Measurements from ENCODE around the gene C1QTNF4.
"Not testable (repeated sequence)": the region's sequence is repeated elsewhere in the genome, so short reads cannot be mapped to it uniquely, and the experiment has no call there.

Gene C1QTNF4

DNA sequence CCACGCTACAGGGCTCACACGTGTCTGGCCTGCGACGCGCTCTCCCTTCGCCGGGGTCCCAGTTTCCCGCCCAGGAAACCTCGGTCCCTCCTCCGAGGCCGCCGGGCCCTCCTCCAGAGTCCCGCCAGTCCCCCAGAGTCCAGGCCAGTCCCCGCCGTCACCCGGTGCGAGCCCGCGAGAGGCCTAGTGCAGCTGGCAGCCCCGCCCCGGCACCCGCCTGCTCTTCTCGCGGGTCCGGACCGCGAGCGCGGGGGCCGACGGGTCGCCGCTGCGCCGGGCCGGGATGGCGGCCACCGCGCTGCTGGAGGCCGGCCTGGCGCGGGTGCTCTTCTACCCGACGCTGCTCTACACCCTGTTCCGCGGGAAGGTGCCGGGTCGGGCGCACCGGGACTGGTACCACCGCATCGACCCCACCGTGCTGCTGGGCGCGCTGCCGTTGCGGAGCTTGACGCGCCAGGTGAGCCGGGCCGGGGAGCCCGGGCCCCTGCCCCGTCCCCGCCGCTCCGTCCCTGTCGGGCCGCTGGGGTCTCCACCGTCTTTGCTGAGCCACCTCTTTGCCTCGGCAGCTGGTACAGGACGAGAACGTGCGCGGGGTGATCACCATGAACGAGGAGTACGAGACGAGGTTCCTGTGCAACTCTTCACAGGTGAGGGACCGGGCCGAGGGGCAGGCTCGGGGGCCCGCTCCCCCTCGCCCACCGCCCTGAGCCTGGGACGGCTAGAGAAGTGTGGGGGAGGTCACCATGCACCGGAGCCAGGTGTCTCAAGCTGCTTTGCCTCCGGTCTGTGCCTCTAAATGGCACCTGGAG, 28.7 kb downstream of the C1QTNF4 start, which contains the start of gene PTPMT1:
Gene PTPMT1, plus strand, starts transcription at position 260 of the 809 bp plus-strand sequence. Its CDS starts 24 bp downstream, at position 284.
- no peak for DNase-seq (ENCODE audit: low spot score)

DNA sequence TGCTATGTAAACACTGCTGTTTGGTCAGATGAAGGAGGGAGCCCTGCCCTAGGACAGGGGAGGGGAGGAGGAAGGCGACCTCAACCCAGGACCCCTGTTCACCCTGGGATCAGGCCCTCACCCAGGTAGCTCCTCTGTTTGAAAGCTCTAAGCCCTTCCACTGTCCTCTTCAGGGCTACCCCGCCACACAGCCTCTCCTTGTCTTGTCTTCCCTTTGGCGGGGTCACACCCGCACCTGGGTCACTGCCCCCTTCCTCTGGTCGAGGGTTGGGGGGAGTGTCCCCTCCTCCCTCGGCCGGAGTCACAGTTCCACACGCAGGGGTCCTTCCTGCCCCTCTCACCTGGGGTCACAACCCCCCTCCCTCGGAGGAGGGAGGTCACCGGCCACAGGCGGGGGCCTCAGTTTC, 29.3 kb downstream of the C1QTNF4 start:
- no peak for DNase-seq (ENCODE audit: low spot score)

DNA sequence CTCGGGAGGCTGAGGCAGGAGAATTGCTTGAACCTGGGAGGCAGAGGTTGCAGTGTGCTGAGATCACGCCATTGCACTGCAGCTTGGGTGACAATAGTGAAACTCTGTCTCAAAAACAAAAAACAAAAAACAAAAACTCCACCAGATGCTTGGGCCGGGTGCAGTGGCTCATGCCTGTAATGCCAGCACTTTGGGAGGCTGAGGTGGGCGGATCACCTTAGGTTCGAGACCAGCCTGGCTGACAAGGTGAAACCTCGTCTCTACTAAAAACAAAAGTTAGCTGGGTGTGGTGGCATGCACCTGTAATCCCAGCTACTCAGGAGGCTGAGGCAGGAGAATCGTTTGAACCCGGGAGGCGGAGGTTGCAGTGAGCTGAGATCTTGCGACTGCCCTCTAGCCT, 29.8 kb downstream of the C1QTNF4 start:
- not testable (repeated sequence) for DNase-seq (ENCODE audit: low spot score)

DNA sequence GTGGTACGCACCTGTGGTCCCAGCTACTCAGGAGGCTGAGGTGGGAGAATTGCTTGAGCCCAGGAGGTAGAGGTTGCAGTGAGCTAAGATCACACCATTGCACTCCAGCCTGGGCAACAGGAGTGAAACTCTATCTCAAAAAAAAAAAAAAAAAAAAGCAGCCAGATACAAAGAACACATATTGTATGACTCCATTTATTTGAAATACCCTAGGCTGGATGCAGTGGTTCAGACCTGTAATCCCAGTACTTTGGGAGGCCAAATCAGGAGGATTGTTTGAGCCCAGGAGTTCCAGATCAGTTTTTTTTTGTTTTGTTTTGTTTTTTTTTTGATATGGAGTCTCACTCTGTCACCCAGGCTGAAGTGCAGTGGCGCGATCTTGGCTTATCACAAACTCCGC, 31.8 kb downstream of the C1QTNF4 start:
- not testable (repeated sequence) for DNase-seq (ENCODE audit: low spot score)

DNA sequence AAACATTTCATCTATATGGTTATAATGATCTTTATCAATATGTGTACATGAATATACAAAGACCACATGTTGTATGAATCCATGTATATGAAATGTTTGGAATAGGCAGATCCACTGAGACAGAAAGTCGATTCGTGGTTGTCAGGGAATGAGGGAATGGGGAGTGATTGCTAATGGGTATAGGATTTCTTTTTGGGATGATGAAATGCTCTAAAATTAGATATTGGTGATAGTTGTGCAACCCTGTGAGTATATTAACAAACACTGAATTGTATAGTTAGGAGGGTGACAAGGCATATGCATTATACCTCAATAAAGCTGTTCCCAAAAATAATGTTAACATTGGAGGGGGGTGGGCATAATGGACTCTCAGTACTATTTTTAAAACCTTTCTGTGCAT, 33.8 kb downstream of the C1QTNF4 start:
- no peak for DNase-seq (ENCODE audit: low spot score)

DNA sequence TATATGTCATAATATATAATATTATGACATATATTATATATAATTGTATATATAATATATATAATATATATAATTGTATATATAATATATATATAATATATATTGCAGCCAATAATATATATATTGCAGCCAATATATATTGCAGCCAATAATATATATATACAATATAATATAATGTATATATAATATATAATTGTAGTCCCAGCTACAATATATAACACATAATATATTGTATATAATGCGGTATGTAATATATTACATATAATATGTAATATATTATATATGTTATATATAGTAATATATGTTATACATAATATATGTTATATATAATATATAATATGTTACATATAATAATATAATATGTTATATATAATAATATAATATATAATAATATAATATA, 35.5 kb downstream of the C1QTNF4 start:
- no peak for DNase-seq (ENCODE audit: low spot score)

DNA sequence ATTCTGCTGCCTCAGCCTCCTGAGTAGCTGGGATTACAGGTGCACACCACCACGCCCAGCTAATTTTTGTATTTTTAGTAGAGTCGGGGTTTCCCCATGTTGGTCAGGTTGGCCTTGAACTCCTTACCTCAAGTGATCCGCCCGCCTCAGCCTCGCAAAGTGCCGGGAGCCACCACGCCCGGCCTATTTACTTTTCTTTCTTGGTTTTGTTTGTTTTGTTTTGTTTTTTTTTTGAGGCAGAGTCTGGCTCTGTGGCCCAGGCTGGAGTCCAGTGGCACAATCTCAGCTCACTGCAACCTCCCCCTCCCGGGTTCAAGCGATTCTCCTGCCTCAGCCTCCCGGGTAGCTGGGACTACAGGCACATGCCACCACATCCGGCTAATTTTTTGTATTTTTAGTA, 37.2 kb downstream of the C1QTNF4 start:
- DNase-seq (ENCODE audit: low spot score): not testable (repeated sequence)

DNA sequence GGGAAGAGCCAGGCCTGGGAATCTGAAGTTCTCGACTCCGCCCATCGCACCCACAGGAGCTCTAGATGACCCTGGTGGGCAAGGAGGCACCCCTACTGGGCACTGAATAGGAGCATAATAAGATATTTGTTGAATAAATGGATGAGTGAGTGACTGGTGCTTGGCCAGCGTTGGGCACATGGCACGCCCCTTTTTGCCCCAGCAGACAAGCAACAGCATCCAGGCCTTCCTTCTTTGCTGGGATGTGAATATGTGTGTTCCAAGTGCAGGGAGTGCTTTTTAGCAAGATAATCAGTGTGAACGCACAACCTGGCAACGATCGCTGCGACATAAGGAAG, 40.8 kb downstream of the C1QTNF4 start:
- DNase-seq (ENCODE audit: low spot score): no peak

DNA sequence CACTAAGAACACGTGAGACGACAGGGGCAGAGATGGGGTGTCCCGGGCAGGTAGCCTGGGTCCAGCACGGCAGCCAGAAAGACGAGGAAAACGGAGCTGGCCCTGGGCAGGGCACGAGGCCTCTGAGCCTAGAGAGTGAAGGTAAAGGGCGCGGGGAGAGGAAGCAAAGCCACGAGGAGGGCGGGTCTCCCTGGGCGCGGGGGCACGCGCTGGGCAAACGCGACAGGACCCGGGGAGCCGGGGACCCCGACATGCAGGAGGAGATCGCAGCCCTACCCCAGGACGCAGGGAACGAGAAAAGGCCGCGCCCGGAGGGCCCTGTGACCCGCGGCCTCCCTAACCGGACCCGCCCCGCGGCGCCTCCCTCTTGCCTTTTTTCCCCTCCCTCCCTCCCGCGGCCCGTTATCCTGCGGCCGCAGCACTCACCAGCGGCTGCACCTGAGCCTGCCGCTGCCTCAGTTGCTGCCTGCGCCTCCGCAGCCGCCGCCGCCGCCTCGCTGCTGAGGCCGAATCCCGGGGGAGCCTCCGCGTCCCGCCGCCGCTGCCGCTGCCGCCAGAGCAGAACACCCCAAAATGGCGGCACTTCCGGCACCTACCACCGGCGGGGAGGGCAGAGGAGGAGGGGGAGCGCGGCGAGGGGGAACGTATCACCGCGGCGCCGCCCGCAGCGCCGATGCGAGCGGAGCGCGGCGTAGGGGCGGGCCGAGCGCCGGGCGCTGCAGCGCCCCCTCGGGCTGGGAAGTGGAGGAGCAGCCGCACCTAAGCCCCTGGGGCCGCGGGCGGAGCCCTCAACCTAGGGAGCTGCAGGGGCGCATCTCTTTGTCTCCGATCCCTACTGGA, 41.4 kb downstream of the C1QTNF4 start, which contains the start of gene CELF1:
Gene CELF1, minus strand, starts transcription at position 567 of the 840 bp plus-strand sequence. CDS start 53,609 bp downstream, outside the sequence.
- peak; percentile 61 for DNase-seq (ENCODE audit: low spot score)

DNA sequence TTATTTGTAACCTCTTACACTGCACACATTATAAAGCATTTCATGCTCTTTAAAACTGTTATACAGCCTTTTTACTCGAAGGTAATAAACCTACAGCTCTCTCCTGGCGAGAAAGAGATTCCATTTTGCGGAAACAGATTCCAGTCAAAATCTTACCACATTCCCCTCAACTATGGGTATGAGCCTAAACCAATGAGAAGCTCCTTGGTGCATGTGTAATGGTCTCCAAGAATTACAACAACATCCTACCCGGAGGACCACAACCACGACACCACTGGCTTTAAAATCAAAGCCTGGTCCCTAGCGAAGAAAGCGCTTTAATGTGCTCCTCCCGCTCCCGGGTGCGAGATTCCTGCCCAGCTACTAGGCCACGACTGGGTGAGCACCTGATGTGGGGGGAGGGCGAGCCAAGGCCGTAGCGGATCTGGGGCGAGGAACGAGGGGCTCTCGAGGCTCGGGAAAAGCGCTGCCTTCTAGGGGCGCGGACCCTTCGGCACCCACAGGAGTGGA, 42.1 kb downstream of the C1QTNF4 start:
- no peak for DNase-seq (ENCODE audit: low spot score)

DNA sequence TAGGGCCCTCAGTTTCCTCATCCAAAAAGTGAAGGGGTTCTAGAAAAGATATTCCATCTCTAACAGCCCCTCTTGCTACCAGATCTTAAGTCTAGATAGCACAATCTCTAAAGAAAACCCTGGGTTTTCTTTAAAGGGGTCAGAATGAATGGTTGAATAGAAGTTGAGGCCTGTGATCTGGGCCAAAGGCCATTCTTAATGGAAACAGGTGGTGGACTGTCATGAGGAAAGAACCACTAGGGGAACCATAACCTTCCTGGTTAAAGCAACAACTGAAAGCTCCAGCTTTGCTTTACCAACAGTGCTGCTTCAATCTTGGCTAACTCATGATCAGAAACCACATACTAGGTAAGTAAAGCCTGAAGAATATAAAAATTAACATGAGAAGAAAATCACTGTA, 43.1 kb downstream of the C1QTNF4 start:
- DNase-seq (ENCODE audit: low spot score): peak; percentile 31

DNA sequence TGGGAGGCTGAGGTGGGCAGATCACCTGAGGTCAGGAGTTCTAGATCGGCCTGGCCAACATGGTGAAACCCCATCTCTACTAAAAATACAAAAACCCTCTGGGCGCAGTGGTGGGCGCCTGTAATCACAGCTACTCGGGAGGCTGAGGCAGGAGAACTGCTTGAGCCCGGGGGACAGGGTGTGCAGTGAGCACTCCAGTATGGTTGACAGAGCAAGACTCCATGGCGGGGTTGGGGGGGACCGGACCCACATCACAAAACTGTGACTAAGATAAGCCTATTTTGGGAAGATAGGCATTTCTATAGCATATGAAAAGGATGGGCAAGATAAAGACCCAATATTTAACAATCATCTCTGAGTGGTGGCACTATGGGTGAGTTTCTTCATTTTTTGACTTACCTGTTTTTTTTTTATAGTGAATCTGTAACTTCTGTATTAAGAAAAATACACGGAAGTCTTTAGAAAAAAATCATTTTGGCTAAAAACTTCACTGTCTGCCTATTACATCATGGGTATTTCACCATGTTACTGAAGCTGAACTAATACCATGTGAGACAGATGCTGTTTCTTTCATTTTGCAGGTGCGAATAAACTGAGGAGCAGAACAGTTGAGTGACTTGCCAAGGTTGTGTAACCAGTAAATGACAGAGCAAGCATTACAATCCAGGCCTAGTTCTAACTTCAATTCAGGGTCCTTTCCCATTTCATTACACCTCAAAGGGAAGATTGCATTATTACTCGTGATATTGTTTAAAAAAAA, 43.7 kb downstream of the C1QTNF4 start:
- DNase-seq (ENCODE audit: low spot score): no peak

DNA sequence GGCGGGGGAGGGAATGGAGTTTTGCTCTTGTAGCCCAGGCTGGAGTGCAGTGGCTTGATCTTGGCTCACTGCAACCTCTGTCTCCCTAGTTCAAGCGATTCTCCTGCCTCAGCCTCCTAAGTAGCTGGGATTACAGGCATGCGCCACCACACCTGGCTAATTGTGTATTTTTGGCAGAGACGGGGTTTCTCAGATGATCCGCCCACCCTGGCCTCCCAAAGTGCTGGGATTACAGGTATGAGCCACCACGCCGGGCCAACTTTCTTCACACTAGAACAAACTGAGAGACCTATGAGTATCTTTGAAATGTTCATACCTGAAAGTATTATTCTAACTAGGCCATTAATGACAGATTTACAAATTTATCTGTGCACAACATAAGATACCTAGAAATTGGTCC, 47.9 kb downstream of the C1QTNF4 start:
- not testable (repeated sequence) for DNase-seq (ENCODE audit: low spot score)

DNA sequence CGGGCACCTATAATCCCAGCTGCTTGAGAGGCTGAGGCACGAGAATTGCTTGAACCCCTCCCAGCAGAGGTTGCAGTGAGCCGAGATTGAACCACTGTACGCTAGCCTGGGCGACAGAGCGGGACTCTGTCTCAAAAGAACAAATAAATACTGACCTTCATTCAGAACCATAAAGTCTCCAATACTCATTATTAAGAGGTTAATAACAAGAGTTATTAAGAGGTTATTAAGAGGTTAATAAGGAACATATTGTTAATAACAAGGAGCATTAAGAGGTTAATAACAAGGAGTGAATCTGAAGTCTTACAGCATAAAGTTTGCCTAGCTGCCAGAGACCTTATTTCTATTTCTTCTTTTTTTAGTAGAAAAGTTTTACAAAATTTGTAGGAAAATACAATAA, 48.9 kb downstream of the C1QTNF4 start:
- DNase-seq (ENCODE audit: low spot score): no peak

DNA sequence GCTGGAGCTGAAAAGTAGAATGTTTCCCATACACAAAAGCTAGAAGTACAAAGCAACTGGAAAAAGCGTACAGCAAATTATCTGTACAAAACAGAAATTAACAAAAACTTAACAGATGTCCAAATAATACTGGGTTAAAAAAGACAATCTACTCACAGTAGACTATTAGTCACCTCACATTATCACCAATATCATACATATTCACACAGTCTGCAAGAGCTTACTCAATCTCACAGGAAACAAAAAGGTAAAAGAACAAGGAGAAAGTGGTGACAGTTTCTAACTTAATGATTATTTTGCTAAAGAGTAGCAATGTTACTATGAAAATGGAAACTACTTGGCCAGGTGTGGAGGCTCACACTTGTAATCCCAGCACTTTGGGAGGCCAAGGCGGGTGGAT, 53.1 kb downstream of the C1QTNF4 start:
- no peak for DNase-seq (ENCODE audit: low spot score)

DNA sequence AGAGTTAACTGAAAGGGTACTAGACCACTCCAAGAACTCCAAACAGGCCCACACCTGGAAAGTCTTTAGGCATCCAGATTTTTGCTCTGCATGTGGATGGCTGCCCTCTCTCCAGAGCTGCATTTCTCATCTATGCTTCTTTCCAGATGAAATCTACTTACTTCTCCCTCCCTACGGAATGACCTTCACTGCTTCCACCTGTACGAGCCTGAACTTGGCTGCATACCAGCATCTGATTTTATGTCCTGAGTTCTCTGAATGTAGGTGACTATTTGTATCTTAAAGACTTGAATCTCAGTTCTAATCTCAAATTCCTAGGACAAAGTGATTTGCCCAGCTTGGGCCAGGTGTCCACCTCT, 54.6 kb downstream of the C1QTNF4 start:
- DNase-seq (ENCODE audit: low spot score): no peak
